ENCODE results near the gene PLPP4.

GRCh38 chr10:120415709-120416330 is 41.2 kb upstream of the PLPP4 start:
- TF ChIP-seq, protein P1, sequence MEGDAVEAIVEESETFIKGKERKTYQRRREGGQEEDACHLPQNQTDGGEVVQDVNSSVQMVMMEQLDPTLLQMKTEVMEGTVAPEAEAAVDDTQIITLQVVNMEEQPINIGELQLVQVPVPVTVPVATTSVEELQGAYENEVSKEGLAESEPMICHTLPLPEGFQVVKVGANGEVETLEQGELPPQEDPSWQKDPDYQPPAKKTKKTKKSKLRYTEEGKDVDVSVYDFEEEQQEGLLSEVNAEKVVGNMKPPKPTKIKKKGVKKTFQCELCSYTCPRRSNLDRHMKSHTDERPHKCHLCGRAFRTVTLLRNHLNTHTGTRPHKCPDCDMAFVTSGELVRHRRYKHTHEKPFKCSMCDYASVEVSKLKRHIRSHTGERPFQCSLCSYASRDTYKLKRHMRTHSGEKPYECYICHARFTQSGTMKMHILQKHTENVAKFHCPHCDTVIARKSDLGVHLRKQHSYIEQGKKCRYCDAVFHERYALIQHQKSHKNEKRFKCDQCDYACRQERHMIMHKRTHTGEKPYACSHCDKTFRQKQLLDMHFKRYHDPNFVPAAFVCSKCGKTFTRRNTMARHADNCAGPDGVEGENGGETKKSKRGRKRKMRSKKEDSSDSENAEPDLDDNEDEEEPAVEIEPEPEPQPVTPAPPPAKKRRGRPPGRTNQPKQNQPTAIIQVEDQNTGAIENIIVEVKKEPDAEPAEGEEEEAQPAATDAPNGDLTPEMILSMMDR (IDR thresholded peaks at IDR 0.05) = no peak
- TF ChIP-seq ZFX (IDR thresholded peaks at IDR 0.05; ENCODE audit: borderline replicate concordance) = no peak
